Measurements from ENCODE around the gene BICRA.
"Not testable (repeated sequence)": the region's sequence is repeated elsewhere in the genome, so short reads cannot be mapped to it uniquely, and the experiment has no call there.

BICRA gene

DNA sequence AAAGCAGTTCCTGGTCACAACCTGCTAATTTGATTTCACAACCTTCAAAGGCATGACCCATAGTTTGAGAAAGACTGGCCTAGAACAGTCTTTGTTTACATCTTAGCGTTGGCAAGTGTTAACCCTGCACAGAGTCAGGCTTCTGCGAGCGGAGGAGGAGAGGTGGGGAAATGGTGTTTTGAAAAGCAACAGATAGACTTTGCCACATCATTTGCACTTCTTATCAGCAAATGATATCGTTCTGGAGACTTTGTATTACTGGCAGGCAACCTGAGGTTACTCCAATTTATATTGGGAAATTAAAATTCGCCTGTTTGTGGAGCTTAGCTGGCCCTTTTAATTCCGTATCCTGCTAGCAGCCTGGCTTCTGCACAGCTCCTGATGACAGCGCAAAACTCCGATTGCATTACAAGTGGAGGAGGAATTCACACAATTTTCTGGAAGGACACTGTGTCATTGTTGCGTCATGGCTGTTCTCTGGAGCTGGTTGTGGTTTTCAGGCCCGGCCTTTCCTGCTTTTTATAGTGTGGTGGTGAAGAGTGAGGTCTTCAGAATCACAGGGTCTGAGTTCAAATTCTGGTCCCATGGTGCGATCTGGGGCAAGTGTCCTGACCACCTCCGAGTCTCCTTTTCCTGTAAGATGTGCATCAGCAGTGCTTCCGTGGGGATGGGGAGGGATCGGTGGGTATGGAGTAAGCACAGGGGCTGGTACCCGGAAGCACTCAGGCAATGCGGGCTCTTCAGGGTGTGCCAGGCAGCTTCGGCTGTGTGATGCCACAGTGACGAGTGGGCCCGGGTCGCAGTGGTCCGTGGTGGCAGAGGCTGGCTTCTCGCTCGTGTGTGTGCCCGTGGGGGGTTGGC is 55.2 kb downstream of the BICRA start:
- DNase-seq: peak; percentile 25

DNA sequence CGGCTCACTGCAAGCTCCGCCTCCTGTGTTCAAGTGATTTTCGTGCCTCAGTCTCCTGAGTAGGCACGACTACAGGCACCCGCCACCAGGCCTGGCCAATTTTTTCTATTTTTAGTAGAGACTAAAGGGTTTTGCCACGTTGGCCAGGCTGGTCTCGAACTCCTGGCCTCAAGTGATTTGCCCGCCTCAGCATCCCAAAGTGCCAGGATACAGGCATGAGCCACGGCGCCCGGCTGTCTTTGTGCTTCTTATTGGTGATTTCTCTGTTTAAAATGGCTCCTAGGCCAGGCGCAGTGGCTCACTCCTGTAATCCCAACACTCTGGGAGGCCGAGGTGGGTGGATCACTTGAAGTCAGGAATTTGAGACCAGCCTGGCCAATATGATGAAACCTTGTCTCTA is 59.6 kb downstream of the BICRA start:
- not testable (repeated sequence) for DNase-seq

DNA sequence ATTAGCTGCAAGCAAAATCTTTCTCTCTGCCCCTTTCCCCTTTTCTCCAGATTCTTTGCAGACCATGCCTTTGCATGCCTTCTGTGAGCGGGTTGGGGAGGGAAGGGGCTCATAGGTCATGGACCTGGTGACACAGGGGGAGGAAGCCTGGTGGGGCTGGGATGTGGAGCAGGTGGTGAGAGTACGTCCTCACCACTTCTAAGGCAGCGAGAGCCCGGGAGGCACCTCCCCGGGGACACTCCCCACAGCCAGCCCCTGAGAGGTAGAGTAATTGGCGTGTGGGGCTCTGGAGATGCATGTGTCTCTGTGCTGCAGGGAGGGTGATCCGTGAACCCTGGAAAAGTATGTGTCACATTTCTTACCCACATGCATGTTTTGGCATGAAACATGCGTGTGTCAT is 61.8 kb downstream of the BICRA start:
- DNase-seq: no peak

DNA sequence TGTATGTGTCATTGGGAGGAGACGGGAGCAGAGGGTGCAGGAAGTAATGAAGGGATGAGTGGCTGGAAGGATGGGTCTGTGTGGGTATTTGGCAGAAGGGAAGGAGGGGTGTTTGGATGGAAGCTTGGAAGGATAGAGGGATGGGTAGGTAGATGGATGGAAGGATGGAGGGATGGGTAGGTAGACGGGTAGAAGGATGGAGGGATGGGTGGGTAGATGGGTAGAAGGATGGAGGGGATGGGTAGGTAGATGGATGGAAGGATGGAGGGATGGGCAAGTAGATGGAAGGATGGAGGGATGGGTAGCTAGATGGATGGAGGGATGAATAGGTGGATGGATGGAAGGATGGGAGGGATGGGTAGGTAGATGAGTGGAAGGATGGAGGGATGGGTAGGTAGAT is 62.6 kb downstream of the BICRA start:
- no peak for DNase-seq

DNA sequence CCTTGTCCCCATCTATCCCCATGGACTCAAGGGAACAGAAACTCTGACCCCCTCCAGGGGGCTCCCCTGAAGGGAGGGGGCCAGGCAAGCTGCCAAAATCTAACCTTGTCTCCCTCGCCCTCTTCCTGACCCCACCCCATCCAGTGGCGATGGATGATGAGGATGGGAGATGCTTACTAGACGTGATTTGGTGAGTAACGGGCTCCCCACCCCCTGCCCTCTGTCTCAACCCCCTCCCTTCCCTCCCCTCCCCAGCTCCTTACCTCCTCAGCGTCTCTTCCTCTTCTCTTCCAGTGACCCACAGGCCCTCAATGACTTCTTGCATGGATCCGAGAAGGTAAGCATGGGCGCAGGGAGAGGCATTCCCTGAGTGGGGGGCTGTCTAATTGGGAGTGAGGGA is 64.5 kb downstream of the BICRA start:
- DNase-seq: no peak

DNA sequence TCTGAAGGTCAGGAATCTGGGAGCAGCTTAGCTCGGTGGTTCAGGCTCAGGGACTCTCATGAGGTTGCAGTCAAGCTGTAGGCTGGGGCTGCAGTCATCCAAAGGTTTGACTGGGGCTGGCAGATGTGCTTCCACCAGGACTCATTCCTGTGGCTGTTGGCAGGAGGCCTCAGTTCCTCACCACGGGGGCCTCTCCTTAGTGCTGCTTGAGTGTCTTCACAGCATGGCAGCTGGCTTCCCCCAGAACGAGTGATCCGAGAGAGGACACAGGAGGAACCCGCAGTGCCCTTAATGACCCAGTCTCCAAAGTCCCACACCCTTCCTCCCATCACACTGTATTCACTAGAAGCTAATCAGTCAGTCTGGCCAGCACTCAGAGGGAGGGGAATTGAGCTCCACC is 65.6 kb downstream of the BICRA start:
- DNase-seq: no peak

DNA sequence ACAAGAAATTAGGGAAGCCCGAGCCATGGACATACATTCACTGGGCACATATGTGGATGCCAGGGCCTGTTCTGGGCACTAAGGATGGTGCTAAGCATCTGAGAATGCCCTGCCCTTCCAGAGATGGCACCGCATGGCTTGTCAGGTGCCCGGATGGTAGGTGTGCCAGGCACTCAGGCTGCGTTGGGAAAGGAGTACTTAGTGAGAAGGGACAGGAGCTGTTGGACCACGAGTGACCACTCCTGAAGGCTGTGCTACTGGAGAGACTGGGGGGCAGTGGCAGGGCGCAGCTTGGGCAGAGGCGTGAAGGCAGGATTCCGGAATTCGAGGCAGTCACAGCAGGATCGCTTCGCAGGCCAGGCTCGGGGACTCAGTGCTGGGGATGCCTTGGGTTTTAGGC is 66.3 kb downstream of the BICRA start:
- no peak for DNase-seq

DNA sequence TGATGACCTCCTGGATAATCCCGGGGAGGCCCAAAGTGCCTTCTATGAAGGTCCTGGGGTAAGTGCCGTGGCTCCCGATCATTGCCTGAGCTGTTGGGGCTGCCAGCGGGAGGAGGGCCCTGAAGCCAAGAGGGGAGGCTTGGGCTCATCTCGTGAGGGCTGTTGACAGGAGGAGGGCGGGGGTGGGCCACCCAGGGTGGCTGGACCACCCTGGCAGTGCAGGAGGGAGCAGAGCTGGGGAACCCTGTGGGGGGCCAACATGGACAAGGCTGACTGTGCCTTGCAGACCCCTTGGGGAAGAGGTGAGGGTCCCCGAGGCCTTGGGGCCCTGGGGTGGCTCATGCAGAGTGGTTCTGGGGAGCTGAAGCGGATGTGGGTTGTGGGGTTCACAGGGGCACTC is 66.9 kb downstream of the BICRA start:
- no peak for DNase-seq

DNA sequence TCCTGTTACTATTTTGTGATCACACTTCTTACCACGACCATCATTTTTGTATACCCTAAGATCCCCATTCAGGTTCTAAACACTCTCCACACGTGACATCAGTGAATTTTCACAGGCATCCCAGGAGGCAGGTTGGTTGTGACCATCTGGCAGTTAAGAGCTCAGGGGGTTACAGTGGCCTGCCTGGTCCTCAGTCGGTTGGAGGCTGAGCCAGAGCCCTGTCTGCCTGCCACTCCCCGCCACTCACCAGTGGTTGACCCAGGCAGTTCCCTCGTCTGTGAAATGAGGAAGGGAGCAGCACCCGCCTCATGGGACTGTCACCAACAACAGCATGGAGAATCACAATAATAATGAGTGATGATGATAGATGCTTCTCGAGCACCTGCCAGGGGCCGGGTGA is 67.9 kb downstream of the BICRA start:
- no peak for DNase-seq

DNA sequence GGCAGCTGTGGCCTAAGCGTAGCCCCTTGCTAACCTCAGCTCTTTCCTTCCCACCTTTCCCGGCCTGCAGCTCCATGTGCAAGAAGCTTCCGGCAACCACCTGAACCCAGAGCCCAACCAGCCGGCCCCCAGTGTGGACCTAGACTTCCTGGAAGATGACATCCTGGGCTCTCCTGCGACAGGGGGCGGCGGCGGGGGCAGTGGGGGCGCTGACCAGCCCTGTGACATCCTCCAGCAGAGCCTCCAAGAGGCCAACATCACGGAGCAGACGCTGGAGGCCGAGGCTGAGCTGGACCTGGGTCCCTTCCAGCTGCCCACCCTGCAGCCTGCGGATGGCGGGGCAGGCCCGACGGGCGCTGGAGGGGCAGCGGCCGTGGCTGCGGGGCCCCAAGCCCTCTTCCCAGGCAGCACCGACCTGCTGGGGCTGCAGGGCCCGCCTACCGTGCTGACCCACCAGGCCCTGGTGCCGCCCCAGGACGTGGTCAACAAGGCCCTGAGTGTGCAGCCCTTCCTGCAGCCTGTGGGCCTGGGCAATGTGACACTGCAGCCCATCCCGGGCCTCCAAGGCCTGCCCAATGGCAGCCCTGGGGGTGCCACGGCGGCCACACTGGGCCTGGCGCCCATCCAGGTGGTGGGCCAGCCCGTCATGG is 70.4 kb downstream of the BICRA start:
- DNase-seq: no peak

DNA sequence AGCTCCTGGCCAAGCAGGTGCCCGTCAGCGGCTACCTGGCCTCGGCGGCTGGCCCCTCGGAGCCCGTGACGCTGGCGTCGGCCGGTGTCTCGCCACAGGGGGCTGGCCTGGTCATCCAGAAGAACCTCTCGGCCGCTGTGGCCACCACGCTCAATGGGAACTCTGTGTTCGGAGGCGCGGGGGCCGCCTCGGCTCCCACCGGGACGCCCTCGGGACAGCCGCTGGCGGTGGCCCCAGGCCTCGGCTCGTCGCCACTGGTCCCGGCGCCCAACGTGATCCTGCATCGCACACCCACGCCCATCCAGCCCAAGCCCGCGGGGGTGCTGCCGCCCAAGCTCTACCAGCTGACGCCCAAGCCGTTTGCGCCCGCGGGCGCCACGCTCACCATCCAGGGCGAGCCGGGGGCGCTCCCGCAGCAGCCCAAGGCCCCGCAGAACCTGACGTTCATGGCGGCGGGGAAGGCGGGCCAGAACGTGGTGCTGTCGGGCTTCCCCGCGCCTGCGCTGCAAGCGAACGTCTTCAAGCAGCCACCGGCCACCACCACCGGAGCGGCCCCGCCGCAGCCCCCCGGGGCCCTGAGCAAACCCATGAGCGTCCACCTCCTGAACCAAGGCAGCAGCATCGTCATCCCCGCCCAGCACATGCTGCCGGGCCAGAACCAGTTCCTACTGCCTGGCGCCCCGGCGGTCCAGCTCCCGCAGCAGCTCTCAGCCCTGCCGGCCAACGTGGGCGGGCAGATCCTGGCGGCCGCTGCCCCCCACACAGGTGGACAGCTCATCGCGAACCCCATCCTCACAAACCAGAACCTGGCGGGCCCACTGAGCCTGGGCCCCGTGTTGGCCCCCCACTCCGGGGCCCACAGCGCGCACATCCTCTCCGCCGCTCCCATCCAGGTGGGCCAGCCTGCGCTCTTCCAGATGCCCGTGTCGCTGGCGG is 71.3 kb downstream of the BICRA start:
- no peak for DNase-seq

DNA sequence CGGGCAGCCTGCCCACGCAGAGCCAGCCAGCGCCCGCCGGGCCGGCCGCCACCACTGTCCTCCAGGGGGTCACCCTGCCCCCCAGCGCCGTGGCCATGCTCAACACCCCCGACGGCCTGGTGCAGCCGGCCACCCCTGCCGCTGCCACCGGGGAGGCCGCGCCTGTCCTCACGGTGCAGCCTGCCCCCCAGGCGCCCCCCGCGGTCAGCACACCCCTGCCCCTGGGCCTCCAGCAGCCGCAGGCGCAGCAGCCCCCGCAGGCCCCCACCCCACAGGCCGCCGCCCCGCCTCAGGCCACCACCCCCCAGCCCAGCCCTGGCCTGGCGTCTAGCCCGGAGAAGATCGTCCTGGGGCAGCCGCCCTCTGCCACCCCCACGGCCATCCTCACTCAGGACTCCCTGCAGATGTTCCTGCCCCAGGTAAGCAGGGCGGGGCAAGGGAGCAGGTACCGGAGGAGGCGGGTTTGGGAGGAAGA is 72.0 kb downstream of the BICRA start:
- DNase-seq: no peak

DNA sequence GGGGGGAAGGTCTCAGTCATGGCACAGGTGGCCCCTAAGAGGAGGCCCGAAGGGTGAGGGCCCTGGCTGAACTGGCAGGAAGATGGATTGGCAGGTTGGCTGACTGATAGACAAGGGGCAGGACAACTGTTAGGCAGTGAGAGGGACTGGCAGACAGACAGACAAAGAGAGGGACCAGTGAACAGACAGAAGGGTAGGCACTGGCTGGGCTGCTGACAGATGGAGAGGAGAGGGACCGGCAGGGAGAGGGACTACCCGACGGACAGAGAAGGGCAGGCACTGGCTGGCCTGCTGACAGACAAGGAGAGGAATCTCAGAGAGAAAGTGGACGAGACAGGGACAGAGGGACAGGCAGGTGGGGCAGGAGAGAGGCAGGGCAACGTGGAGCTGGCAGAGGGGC is 72.5 kb downstream of the BICRA start:
- no peak for DNase-seq

DNA sequence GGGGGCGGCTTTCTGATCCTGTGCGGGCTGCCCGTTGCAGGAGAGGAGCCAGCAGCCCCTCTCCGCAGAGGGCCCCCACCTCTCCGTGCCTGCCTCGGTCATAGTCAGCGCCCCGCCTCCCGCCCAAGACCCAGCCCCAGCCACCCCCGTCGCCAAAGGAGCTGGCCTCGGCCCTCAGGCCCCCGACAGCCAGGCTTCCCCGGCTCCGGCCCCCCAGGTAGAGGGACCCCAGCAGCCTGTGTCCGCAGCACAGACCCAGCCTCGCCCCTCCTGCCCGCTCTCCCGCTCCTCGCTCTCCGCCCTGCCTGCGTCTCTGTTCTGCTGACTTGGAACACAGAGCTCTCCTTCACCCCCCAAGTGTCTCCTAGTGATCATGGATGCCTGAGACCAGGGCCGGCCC is 73.0 kb downstream of the BICRA start:
- DNase-seq: no peak

DNA sequence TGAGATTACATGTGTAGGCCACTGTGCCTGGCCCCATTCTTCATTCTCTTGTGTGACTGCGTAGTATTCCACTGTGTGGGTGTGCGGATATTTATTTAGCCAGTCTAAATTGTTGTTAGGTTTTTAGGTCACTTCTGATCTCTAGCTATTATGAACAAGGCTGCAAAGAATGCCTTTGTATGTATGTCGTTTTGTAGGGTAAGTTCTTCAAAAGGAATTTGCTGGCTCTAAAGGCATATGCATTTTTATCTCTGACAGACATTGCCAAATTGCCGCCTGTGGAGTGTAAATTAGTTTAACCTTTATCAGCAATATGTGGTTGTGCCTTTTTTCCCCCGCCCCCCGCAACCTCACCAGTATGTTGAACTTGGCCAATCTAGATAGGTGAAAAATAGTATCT is 74.0 kb downstream of the BICRA start:
- DNase-seq: peak; percentile 89

DNA sequence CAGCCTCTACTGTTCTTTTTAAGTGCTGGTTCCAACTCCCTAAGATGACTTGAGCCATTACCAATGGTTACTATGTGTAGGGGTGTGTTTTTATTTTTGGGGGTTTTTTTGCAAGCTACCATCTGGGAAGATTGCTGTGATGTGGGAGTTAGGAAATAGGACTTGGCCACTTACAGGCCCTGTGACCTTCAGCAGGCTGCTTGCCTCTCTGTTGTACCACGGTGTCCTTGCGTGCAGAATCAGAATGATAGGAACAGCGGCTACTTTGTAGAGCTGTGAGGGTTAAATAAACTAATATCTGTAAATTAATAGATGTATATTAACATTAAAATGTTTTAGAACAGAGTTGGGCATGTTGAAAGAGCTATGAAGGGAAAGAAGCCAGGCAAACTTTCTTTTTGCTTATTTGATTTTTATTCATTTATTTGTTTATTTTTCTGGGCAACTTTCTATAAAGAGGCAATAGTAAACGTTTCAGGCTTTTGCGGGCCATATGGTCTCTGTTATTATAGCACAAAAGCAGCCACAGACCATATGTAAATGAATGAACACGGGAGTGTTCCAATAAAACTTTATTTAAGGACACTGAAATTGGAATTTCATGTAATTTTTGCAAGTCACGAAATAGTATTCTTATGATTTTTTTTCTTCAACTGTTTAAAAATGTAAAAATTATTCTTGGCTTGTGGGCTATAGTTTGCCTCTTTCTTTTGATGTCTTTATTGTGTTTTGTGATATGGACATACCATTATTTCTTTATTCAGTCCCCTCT is 77.9 kb downstream of the BICRA start:
- DNase-seq: no peak

DNA sequence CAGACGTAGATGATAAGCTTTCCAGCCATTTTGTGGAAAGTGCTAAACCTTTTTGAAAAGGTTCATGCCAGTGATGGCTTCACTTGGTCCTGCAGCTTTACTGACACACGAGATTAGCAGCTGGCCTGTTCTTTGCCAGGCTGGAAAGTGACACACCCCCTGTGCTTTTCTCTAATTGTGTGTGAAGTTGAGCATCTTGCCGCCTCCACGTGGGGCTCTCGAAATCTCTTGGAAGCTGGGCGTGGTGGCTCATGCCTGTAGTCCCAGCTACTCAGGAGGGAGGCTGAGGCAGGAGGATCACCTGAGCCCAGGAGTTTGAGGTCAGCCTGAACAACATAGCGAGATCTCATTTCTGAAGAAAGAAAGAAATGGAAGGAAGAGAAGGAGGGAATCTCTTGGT is 79.0 kb downstream of the BICRA start:
- no peak for DNase-seq

DNA sequence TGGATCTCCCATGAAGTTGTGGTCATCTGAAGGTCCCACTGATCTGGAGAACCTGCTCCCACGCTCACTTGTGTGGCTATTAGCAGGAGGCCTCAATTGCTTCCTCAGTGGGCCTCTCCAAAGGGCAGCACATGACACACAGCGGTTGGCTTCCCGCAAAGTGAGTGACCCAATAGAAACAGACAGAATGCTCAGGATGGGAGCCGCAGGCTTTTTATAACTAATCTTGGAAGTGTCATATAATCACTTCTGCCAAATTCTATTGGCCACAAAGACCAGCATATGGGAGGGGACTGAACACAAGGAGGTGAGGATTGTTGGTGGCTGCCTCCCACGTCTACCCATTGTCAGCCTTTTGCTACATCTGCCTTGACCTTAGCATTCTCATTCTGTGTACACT is 82.2 kb downstream of the BICRA start:
- DNase-seq: no peak

DNA sequence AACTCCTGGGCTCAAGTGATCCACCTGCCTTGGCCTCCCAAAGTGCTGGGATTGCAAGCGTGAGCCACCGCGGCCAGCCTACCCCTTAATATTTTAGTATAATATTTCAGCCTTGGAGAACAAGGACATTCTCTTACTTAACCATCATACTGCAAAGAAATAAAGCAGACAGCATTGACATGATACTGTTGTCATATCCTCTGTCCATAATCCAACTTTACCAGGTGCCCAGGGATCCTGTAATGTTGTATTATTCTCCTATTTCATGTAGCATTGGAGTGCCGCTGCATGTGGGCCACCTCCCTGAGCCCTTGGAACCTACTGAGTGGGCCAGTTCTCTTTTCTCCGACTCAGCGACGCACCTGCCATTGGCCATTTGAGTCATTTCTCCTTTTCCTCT is 82.8 kb downstream of the BICRA start:
- no peak for DNase-seq

DNA sequence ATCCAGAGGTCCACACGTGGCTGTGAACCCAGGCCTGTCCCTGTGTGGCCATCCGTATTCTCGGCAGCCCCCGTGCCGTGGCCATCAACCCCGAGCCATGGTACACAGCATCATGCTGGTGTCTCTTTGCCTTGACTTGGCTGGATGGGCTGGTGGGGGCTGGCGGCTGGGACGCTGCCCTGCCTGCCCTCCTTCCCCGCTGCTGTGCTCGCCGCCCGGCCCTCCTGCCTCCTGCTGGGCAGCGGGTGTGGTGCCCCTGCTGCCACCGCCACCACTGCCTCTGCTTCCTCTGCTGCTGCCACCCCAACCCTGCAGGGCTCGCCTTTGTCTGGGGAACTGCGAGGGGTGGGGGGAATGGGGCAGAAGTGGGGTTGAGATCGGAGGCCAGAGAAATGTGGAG is 84.6 kb downstream of the BICRA start:
- DNase-seq: no peak

DNA sequence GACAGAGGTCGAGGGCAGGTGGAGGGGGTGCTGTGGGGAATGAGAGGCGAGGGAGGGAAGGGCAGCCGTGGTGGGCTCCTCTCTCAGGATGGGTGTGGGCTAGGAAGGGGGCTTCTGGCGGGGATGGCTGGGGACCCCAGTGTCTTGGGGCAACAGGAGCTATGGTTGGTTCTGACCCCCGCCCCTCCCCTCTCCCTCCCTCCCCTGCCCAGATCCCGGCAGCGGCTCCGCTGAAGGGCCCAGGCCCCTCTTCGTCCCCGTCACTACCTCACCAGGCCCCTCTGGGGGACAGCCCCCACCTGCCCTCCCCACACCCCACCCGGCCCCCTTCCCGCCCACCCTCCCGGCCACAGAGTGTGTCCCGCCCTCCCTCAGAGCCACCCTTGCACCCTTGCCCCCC is 85.0 kb downstream of the BICRA start:
- no peak for DNase-seq

DNA sequence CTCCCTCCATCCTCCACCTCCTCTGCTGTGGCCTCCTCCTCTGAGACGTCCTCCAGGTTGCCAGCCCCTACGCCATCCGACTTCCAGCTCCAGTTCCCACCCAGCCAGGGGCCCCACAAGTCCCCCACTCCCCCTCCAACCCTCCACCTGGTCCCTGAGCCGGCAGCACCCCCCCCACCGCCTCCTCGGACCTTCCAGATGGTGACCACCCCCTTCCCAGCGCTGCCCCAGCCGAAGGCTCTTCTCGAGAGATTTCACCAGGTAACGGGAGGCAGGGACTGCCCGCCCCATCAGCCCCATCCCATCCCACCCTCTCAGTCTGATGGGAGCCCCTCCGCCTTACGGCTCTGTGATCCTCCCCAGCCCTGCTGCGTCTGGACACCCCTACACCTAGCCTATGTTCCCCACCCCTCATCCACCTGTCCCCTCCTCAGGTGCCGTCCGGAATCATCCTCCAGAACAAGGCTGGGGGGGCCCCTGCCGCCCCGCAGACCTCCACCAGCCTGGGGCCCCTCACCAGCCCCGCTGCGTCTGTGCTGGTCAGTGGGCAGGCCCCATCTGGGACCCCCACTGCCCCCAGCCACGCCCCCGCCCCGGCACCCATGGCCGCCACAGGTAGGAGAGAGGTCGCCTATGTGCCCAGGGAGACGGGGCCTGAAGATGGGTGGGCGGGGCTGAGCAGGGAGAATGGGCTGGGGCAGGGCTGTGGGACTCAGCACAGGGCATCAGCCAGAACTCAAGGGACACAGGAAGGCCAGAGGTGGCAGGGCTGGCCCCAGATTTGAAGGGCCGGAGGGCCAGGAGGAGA is 85.7 kb downstream of the BICRA start:
- DNase-seq: no peak
